ENCODE results near the gene TSPOAP1. TPM values are rescaled to one million over a fixed set of nuclear protein-coding genes. Genes with fewer than 3 reads are reported as not detected.
"Not testable (repeated sequence)": the region's sequence is repeated elsewhere in the genome, so short reads cannot be mapped to it uniquely, and the experiment has no call there.

The TSPOAP1 gene
- total RNA-seq, 2 donors from 2014 or later: 22.6 to 26.3 TPM

- no peak for ATAC-seq (ENCODE audit: insufficient number of reproducible peaks, low FRiP score, low read depth)
- Histone ChIP-seq H3K4me1 (ENCODE audit: control insufficient read depth in 1 of 2, low read depth in 2 of 2) (no peaks in the 10 kb centered on the region), H3K27me3 (replicated peaks; ENCODE audit: insufficient read depth) (no peaks in the 10 kb centered on the region), H3K27ac (no peak overlapping the region), H3K4me3 (no peak overlapping the region), H3K9me3 (no peaks in the 10 kb centered on the region), H3K36me3 (peaks cover 42% of the 10 kb centered on the region)
- DNase-seq (ENCODE audit: low spot score): no peak
- no peak for TF ChIP-seq CTCF (IDR thresholded peaks at IDR 0.05)
Measured at GRCh38 chr17:58344047-58344790, 15.6 kb upstream of the TSPOAP1 start.

- ATAC-seq (ENCODE audit: insufficient number of reproducible peaks, low FRiP score, low read depth) (no peak), DNase-seq (ENCODE audit: low spot score) (no peak)
- Histone ChIP-seq H3K9me3 (no peaks in the 10 kb centered on the region), H3K4me1 (ENCODE audit: control insufficient read depth in 1 of 2, low read depth in 2 of 2) (peaks cover 0 to 5% of the 10 kb centered on the region in 2 donors), H3K4me3 (no peak overlapping the region), H3K27ac (no peak overlapping the region), H3K36me3 (peaks cover 33% of the 10 kb centered on the region), H3K27me3 (replicated peaks; ENCODE audit: insufficient read depth) (no peaks in the 10 kb centered on the region)
- TF ChIP-seq CTCF (IDR thresholded peaks at IDR 0.05): no peak
Measured at GRCh38 chr17:58343131-58343530, 14.5 kb upstream of the TSPOAP1 start.

- TF ChIP-seq CTCF (IDR thresholded peaks at IDR 0.05): no peak
- H3K36me3 ChIP-seq: peaks cover 21% of the 10 kb centered on the region
- H3K4me3 ChIP-seq: no peak overlapping the region
- ATAC-seq (ENCODE audit: insufficient number of reproducible peaks, low FRiP score, low read depth) (no peak), DNase-seq (ENCODE audit: low spot score) (no peak)
- no peak overlapping the region for H3K27ac ChIP-seq
- no peaks in the 10 kb centered on the region for H3K27me3 ChIP-seq (replicated peaks; ENCODE audit: insufficient read depth)
- H3K9me3 ChIP-seq: no peaks in the 10 kb centered on the region
- peaks cover 0 to 15% of the 10 kb centered on the region in 2 donors for H3K4me1 ChIP-seq (ENCODE audit: control insufficient read depth in 1 of 2, low read depth in 2 of 2)
Measured at GRCh38 chr17:58341861-58342475, 13.4 kb upstream of the TSPOAP1 start.

GRCh38 chr17:58341136-58341860, 12.7 kb upstream of the TSPOAP1 start:
- H3K27ac ChIP-seq; ATAC-seq (ENCODE audit: insufficient number of reproducible peaks, low FRiP score, low read depth); DNase-seq (ENCODE audit: low spot score): not testable (repeated sequence)

GRCh38 chr17:58340405-58340876, 11.8 kb upstream of the TSPOAP1 start:
- Histone ChIP-seq H3K27ac (no peak overlapping the region), H3K9me3 (no peaks in the 10 kb centered on the region), H3K36me3 (peaks cover 7% of the 10 kb centered on the region), H3K4me1 (ENCODE audit: control insufficient read depth in 1 of 2, low read depth in 2 of 2) (peaks cover 7 to 19% of the 10 kb centered on the region in 2 donors), H3K4me3 (no peak overlapping the region), H3K27me3 (replicated peaks; ENCODE audit: insufficient read depth) (no peaks in the 10 kb centered on the region)
- DNase-seq (ENCODE audit: low spot score) (no peak), ATAC-seq (ENCODE audit: insufficient number of reproducible peaks, low FRiP score, low read depth) (no peak)
- no peak for TF ChIP-seq CTCF (IDR thresholded peaks at IDR 0.05)

More at GRCh38 chr17:58341136-58341860, 12.7 kb upstream of the TSPOAP1 start:
- H3K27me3 ChIP-seq (replicated peaks; ENCODE audit: insufficient read depth); H3K4me3 ChIP-seq; H3K9me3 ChIP-seq: not testable (repeated sequence)
- Histone ChIP-seq H3K36me3 (peaks cover 15% of the 10 kb centered on the region), H3K4me1 (ENCODE audit: control insufficient read depth in 1 of 2, low read depth in 2 of 2) (peaks cover 3 to 19% of the 10 kb centered on the region in 2 donors)
